Measurements from ENCODE around the gene TXNL1.

TXNL1 gene

GRCh38 chr18:56569416-56569815, 69.0 kb downstream of the TXNL1 start:
- DNase-seq (ENCODE audit: low read depth): no peak

GRCh38 chr18:56568986-56569385, 69.4 kb downstream of the TXNL1 start:
- DNase-seq (ENCODE audit: low read depth): no peak

- DNase-seq (ENCODE audit: low read depth): no peak
Observed at GRCh38 chr18:56565551-56566345, 72.6 kb downstream of the TXNL1 start.

GRCh38 chr18:56565046-56565445, 73.3 kb downstream of the TXNL1 start:
- DNase-seq (ENCODE audit: low read depth): no peak

- DNase-seq (ENCODE audit: low read depth): no peak
Observed at GRCh38 chr18:56563568-56563967, 74.8 kb downstream of the TXNL1 start.

GRCh38 chr18:56562479-56562878, 75.9 kb downstream of the TXNL1 start:
- DNase-seq (ENCODE audit: low read depth): no peak

- no peak for DNase-seq (ENCODE audit: low read depth)
Observed at GRCh38 chr18:56560992-56561391, 77.4 kb downstream of the TXNL1 start.

GRCh38 chr18:56559044-56559443, 79.3 kb downstream of the TXNL1 start:
- DNase-seq (ENCODE audit: low read depth): no peak

GRCh38 chr18:56556907-56557306, 81.5 kb downstream of the TXNL1 start:
- no peak for DNase-seq (ENCODE audit: low read depth)

GRCh38 chr18:56550121-56550520, 88.3 kb downstream of the TXNL1 start:
- DNase-seq (ENCODE audit: low read depth): no peak
